ENCODE measurements around the gene WDFY3. TPM values are rescaled to one million over a fixed set of nuclear protein-coding genes. Genes with fewer than 3 reads are reported as not detected.

WDFY3 gene
- total and polyA plus RNA-seq, 2 experiments from 2014 or later = 3.1 to 45.6 TPM

DNA sequence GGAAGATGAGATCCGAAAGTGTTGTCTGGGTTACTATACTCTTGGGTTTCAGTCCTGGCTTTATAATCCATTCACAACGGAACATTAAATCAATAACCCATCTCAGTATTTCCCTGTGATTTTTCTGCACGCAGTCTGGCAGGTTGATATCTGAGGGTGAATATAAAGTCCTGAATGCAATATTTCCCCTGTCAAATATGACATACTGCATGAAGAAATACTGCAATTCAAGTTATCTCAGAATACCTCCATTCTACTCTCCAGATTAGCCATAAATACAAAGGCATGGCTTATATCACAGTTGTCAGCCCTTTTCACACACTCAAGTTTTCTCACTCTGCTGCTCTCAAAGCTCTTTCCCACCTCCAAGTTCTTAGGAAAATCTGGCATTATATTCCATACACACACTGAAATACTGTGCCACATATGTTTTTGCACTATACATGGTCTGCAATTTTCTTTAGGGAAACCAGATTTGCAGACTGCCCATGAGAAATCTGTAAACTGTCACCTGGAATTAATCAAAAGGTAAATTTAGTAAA, 64.7 kb downstream of the WDFY3 start:
- H3K27ac ChIP-seq = no peak overlapping the region
- H4K20me1 ChIP-seq (ENCODE audit: insufficient read depth) = no peaks in the 10 kb centered on the region
- no peak overlapping the region for H3K4me3 ChIP-seq
- in situ Hi-C loops (cut with MboI) = no loop called here
- DNase-seq = no peak
- no peaks in the 10 kb centered on the region for H3K9me3 ChIP-seq (ENCODE audit: low read depth)
- TF ChIP-seq EZH2phosphoT487 (IDR thresholded peaks at IDR 0.05; ENCODE audit: insufficient read depth, low read depth) (no peak), EZH2 (IDR thresholded peaks at IDR 0.05; ENCODE audit: insufficient read depth, poor library complexity, severe bottlenecking) (no peak)
- no peaks in the 10 kb centered on the region for H3K4me1 ChIP-seq (ENCODE audit: insufficient read depth)
- 88 to 89% methylated on average over 3 of the region's 3 CpGs for WGBS, 2 experiments (ENCODE audit: low coverage in 1 of 2, low lambda C conversion rate in 2 of 2, missing lambda C conversion rate in 2 of 2)
- H3K27me3 ChIP-seq (replicated peaks; ENCODE audit: insufficient read depth) = no peaks in the 10 kb centered on the region
- peaks cover 97% of the 10 kb centered on the region for H3K79me2 ChIP-seq (ENCODE audit: insufficient read depth)
- H3K4me2 ChIP-seq (ENCODE audit: unreplicated experiment) = no peak overlapping the region
- H2AFZ ChIP-seq = no peak overlapping the region
- no peak overlapping the region for H3K9ac ChIP-seq
- 0 out of 2 replicates have a peak, but pooled peaks cover 8% of the 10 kb centered on the region for H3K36me3 ChIP-seq (ENCODE audit: low read depth)
- H3K9me2 ChIP-seq (ENCODE audit: insufficient read depth) = no peaks in the 10 kb centered on the region
- no peaks in the 10 kb centered on the region for H3F3A ChIP-seq (ENCODE audit: insufficient read depth)

DNA sequence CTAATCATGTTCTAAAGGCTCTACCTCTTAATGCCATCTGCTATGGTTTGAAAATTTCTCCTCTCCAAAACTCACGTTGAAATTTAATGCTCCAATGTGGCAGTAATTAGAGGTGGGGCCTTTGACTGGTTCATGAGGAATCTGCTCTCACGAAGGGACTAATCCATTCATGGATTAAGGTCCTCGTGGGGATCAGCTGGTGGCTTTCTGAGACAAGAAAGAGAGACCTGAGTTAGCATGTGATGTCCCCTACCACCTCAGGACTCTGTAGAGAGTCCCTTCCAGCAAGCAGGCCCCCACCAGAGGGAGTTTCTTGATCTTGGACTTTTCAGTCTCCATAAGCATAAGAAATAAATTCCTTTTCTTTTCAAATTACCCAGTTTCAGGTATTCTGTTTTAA, 65.3 kb downstream of the WDFY3 start:
- no peaks in the 10 kb centered on the region for H3K27me3 ChIP-seq (replicated peaks; ENCODE audit: insufficient read depth)
- in situ Hi-C loops (cut with MboI) = no loop called here
- H3K9ac ChIP-seq = no peak overlapping the region
- H3K27ac ChIP-seq = no peak overlapping the region
- no peaks in the 10 kb centered on the region for H3F3A ChIP-seq (ENCODE audit: insufficient read depth)
- no peaks in the 10 kb centered on the region for H3K9me3 ChIP-seq (ENCODE audit: low read depth)
- no peak for DNase-seq
- H3K79me2 ChIP-seq (ENCODE audit: insufficient read depth) = peaks cover 98% of the 10 kb centered on the region
- TF ChIP-seq EZH2phosphoT487 (IDR thresholded peaks at IDR 0.05; ENCODE audit: insufficient read depth, low read depth) (no peak), EZH2 (IDR thresholded peaks at IDR 0.05; ENCODE audit: insufficient read depth, poor library complexity, severe bottlenecking) (no peak)
- H3K4me1 ChIP-seq (ENCODE audit: insufficient read depth) = no peaks in the 10 kb centered on the region
- no peak overlapping the region for H3K4me3 ChIP-seq
- H2AFZ ChIP-seq = no peak overlapping the region
- WGBS, 2 experiments (ENCODE audit: low coverage in 1 of 2, low lambda C conversion rate in 2 of 2, missing lambda C conversion rate in 2 of 2) = 9 to 14% methylated on average over 3 of the region's 3 CpGs
- no peaks in the 10 kb centered on the region for H4K20me1 ChIP-seq (ENCODE audit: insufficient read depth)
- H3K9me2 ChIP-seq (ENCODE audit: insufficient read depth) = no peaks in the 10 kb centered on the region
- H3K36me3 ChIP-seq (ENCODE audit: low read depth) = 0 out of 2 replicates have a peak, but pooled peaks cover 8% of the 10 kb centered on the region
- H3K4me2 ChIP-seq (ENCODE audit: unreplicated experiment) = no peak overlapping the region

DNA sequence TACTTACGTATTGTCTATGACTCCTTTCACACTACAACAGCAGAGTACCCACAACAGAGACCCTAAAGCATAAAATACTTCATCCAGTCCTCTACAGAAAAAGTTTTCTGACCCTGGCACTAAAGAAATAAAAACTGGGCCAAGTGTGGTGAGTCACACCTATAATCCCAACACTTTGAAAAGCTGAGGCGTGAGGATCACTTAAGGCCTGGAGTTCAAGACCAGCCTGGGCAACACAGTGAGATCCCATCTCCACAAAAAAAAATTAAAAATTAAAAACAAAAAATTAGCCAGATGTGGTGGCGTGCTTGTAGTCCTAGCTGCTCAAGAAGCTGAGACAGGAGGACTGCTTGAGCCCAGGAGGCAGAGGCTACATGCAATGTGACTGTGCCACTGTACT, 66.9 kb downstream of the WDFY3 start:
- H3K4me1 ChIP-seq (ENCODE audit: insufficient read depth) = no peaks in the 10 kb centered on the region
- H3K79me2 ChIP-seq (ENCODE audit: insufficient read depth) = peaks cover 96% of the 10 kb centered on the region
- no peaks in the 10 kb centered on the region for H3F3A ChIP-seq (ENCODE audit: insufficient read depth)
- H3K27ac ChIP-seq = no peak overlapping the region
- no peak for TF ChIP-seq EZH2phosphoT487 (IDR thresholded peaks at IDR 0.05; ENCODE audit: insufficient read depth, low read depth)
- TF ChIP-seq EZH2 (IDR thresholded peaks at IDR 0.05; ENCODE audit: insufficient read depth, poor library complexity, severe bottlenecking) = no peak
- in situ Hi-C loops (cut with MboI) = no loop called here
- 98 to 100% methylated on average over 3 of the region's 3 CpGs for WGBS, 2 experiments (ENCODE audit: low coverage in 1 of 2, low lambda C conversion rate in 2 of 2, missing lambda C conversion rate in 2 of 2)
- H3K36me3 ChIP-seq (ENCODE audit: low read depth) = 0 out of 2 replicates have a peak, but pooled peaks cover 8% of the 10 kb centered on the region
- no peaks in the 10 kb centered on the region for H3K9me2 ChIP-seq (ENCODE audit: insufficient read depth)
- H3K9ac ChIP-seq = no peak overlapping the region
- no peak for DNase-seq
- no peak overlapping the region for H2AFZ ChIP-seq
- no peak overlapping the region for H3K4me2 ChIP-seq (ENCODE audit: unreplicated experiment)
- no peaks in the 10 kb centered on the region for H3K27me3 ChIP-seq (replicated peaks; ENCODE audit: insufficient read depth)
- no peaks in the 10 kb centered on the region for H4K20me1 ChIP-seq (ENCODE audit: insufficient read depth)
- H3K4me3 ChIP-seq = no peak overlapping the region
- H3K9me3 ChIP-seq (ENCODE audit: low read depth) = no peaks in the 10 kb centered on the region

DNA sequence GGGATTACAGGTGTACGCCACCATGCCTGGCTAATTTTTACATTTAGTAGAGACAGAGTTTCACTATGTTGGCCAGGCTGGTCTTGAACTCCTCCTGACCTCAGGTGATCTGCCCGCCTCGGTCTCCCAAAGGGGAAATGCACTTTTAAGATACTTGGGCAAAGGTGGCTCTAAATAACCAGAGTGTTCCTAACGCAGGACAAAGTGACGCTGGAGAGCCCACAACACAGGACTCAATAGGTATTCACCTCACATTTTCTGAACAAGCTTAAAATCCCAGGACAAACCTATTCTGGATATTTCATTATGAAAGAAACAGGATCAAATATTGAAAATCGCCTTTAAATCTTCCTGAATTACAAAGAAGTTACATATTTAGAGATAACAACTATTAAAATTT, 69.0 kb downstream of the WDFY3 start:
- DNase-seq = no peak
- Histone ChIP-seq H3F3A (ENCODE audit: insufficient read depth) (no peaks in the 10 kb centered on the region), H3K9ac (no peak overlapping the region), H2AFZ (no peak overlapping the region), H3K27ac (no peak overlapping the region), H3K4me1 (ENCODE audit: insufficient read depth) (no peaks in the 10 kb centered on the region), H4K20me1 (ENCODE audit: insufficient read depth) (no peaks in the 10 kb centered on the region), H3K9me3 (ENCODE audit: low read depth) (no peaks in the 10 kb centered on the region), H3K4me3 (no peak overlapping the region), H3K79me2 (ENCODE audit: insufficient read depth) (peaks cover 84% of the 10 kb centered on the region), H3K27me3 (replicated peaks; ENCODE audit: insufficient read depth) (no peaks in the 10 kb centered on the region), H3K36me3 (ENCODE audit: low read depth) (0 out of 2 replicates have a peak, but pooled peaks cover 8% of the 10 kb centered on the region), H3K9me2 (ENCODE audit: insufficient read depth) (no peaks in the 10 kb centered on the region), H3K4me2 (ENCODE audit: unreplicated experiment) (no peak overlapping the region)
- TF ChIP-seq EZH2 (IDR thresholded peaks at IDR 0.05; ENCODE audit: insufficient read depth, poor library complexity, severe bottlenecking) (no peak), EZH2phosphoT487 (IDR thresholded peaks at IDR 0.05; ENCODE audit: insufficient read depth, low read depth) (no peak)
- 92 to 93% methylated on average over 6 of the region's 6 CpGs for WGBS, 2 experiments (ENCODE audit: low coverage in 1 of 2, low lambda C conversion rate in 2 of 2, missing lambda C conversion rate in 2 of 2)
- in situ Hi-C loops (cut with MboI) = no loop called here

Data from GM23248 (cell line).